22Rv1 (cell line): ENCODE results near the gene KATNAL2.

Experiments
- ZFX ChIP-seq: fragments of 450-650 bp; IDR thresholded peaks from 2 replicates; pipeline ENCODE4 v1.6.1; 2017; ENCODE audit warnings: antibody characterized with exemption, borderline replicate concordance
- TF ChIP-seq, protein P1 (sequence below): fragments of 450-650 bp; IDR thresholded peaks from 2 replicates; pipeline ENCODE4 v1.5.1; 2017; ENCODE audit warnings: mild to moderate bottlenecking

- TF ChIP-seq, protein P1, sequence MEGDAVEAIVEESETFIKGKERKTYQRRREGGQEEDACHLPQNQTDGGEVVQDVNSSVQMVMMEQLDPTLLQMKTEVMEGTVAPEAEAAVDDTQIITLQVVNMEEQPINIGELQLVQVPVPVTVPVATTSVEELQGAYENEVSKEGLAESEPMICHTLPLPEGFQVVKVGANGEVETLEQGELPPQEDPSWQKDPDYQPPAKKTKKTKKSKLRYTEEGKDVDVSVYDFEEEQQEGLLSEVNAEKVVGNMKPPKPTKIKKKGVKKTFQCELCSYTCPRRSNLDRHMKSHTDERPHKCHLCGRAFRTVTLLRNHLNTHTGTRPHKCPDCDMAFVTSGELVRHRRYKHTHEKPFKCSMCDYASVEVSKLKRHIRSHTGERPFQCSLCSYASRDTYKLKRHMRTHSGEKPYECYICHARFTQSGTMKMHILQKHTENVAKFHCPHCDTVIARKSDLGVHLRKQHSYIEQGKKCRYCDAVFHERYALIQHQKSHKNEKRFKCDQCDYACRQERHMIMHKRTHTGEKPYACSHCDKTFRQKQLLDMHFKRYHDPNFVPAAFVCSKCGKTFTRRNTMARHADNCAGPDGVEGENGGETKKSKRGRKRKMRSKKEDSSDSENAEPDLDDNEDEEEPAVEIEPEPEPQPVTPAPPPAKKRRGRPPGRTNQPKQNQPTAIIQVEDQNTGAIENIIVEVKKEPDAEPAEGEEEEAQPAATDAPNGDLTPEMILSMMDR = no peak
- TF ChIP-seq ZFX = no peak
Observed at GRCh38 chr18:47141289-47141688, 223.9 kb downstream of the KATNAL2 start.
